Pons (tissue), 1 donor: ENCODE results near the gene YES1.

Experiments used
- DNase-seq: peaks from one replicate; pipeline ENCODE4 v3.0.0-alpha.2; 2016; ENCODE audit warnings: low spot score

YES1 gene

GRCh38 chr18:725646-726045 lies 86.4 kb downstream of the YES1 start:
- no peak for DNase-seq

- no peak for DNase-seq
Measured at GRCh38 chr18:723541-724080, 88.4 kb downstream of the YES1 start.

GRCh38 chr18:717003-717402 lies 95.0 kb downstream of the YES1 start:
- no peak for DNase-seq

GRCh38 chr18:715626-716025 lies 96.4 kb downstream of the YES1 start:
- DNase-seq = no peak

- no peak for DNase-seq
Measured at GRCh38 chr18:713135-713490, 98.9 kb downstream of the YES1 start.

- peak; percentile 51 for DNase-seq
Measured at GRCh38 chr18:712401-713134, 99.5 kb downstream of the YES1 start, which contains the start of gene ENOSF1. Gene ENOSF1 (minus strand): TSS chr18:712630. CDS start chr18:712587, 43 bp downstream.

- DNase-seq = peak; percentile 90
Measured at GRCh38 chr18:711657-712400, 100.2 kb downstream of the YES1 start.

- peak; percentile 39 for DNase-seq
Measured at GRCh38 chr18:711310-711656, 100.8 kb downstream of the YES1 start.

GRCh38 chr18:710418-711300 lies 101.4 kb downstream of the YES1 start:
- DNase-seq = no peak

- DNase-seq = no peak
Measured at GRCh38 chr18:709771-710170, 102.3 kb downstream of the YES1 start.

GRCh38 chr18:708096-708495 lies 103.9 kb downstream of the YES1 start:
- DNase-seq = no peak

- DNase-seq = peak; percentile 38
Measured at GRCh38 chr18:706405-706804, 105.6 kb downstream of the YES1 start.

- no peak for DNase-seq
Measured at GRCh38 chr18:703213-703967, 108.7 kb downstream of the YES1 start.

GRCh38 chr18:697800-698199 lies 114.2 kb downstream of the YES1 start:
- DNase-seq = no peak

- no peak for DNase-seq
Measured at GRCh38 chr18:697012-697411, 115.0 kb downstream of the YES1 start.

GRCh38 chr18:693466-694187 lies 118.4 kb downstream of the YES1 start:
- DNase-seq = no peak

- DNase-seq = no peak
Measured at GRCh38 chr18:692824-693223, 119.2 kb downstream of the YES1 start.

- DNase-seq = no peak
Measured at GRCh38 chr18:688323-688722, 123.7 kb downstream of the YES1 start.

GRCh38 chr18:686339-687111 lies 125.5 kb downstream of the YES1 start:
- DNase-seq = peak; percentile 37

- no peak for DNase-seq
Measured at GRCh38 chr18:685438-685837, 126.6 kb downstream of the YES1 start.
